SK-N-SH (cell line): Measurements from ENCODE around the gene ABCB10. TPM values are rescaled to one million over a fixed set of nuclear protein-coding genes. Genes with fewer than 3 reads are reported as not detected.

ENCODE experiments used
- CTCF ChIA-PET: fragments of 300-600, 350-600 bp; formaldehyde crosslinking; extraction: SDS; loops from one replicate; lab custom pipeline; 2021; lab: Yijun Ruan, JAX
- POLR2A ChIA-PET: fragments of 350-600 bp; sonication (Branson Sonifier 250); formaldehyde crosslinking; extraction: SDS; loops from one replicate; lab custom pipeline; 2020; ENCODE audit warnings: antibody characterized with exemption, inconsistent platforms; lab: Yijun Ruan, JAX
- DNase-seq: peaks from one replicate; pipeline ENCODE4 v3.0.0; 2012
- H2AFZ ChIP-seq: fragments of 200-600 bp; sonication (generic); 2 replicates; pipeline ENCODE4 v1.8.1; 2016; ENCODE audit warnings: antibody characterized with exemption, mild to moderate bottlenecking, low read depth
- H3F3A ChIP-seq: fragments of 200-600 bp; sonication (generic); replicated peaks from 2 replicates; pipeline ENCODE3; 2016; ENCODE audit warnings: antibody characterized with exemption, mild to moderate bottlenecking; ENCODE audit not compliant: insufficient read depth
- H3K27ac ChIP-seq, 2 experiments: fragments of 200-500 bp in 1 of 2; fragments of 200-600 bp in 1 of 2; sonication (Bioruptor generic) in 1 of 2; sonication (generic), shearing (Covaris generic) in 1 of 2; 2 replicates each; pipeline versions ENCODE4 v1.5.1 to v1.6.1; 2014 to 2016; ENCODE audit warnings: low read depth in 2 of 2, inconsistent platforms in 1 of 2, low read length in 1 of 2, mild to moderate bottlenecking in 1 of 2, mixed read lengths in 1 of 2
- H3K27me3 ChIP-seq: fragments of 200-600 bp; sonication (generic), shearing (Covaris generic); 2 replicates; pipeline ENCODE4 v1.6.1; 2016; ENCODE audit warnings: mixed run types; ENCODE audit not compliant: insufficient read depth
- H3K36me3 ChIP-seq, 2 experiments: fragments of 200-500 bp in 1 of 2; fragments of 200-600 bp in 1 of 2; sonication (Bioruptor generic) in 1 of 2; sonication (generic) in 1 of 2; replicated peaks in 1 of 2; 2 replicates each; pipeline versions ENCODE3 to v1.5.1; 2014 to 2016; ENCODE audit warnings: low read length in 1 of 2, mild to moderate bottlenecking in 1 of 2; ENCODE audit not compliant: insufficient read depth in 2 of 2, control insufficient read depth in 1 of 2
- H3K4me1 ChIP-seq, 2 experiments: fragments of 200-500 bp in 1 of 2; fragments of 200-600 bp in 1 of 2; sonication (Bioruptor generic) in 1 of 2; sonication (generic), shearing (Covaris generic) in 1 of 2; 2 replicates each; pipeline versions ENCODE4 v1.5.1 to v1.6.1; 2014 to 2016; ENCODE audit warnings: low read depth in 1 of 2, low read length in 1 of 2, mixed run types in 1 of 2; ENCODE audit not compliant: insufficient read depth in 2 of 2, control insufficient read depth in 1 of 2
- H3K4me2 ChIP-seq: fragments of 200-600 bp; sonication (generic), shearing (Covaris generic); 2 replicates; pipeline ENCODE4 v1.6.1; 2017; ENCODE audit warnings: mixed run types
- H3K4me3 ChIP-seq, 2 experiments: fragments of 200-500 bp in 1 of 2; fragments of 200-600 bp in 1 of 2; sonication (Bioruptor generic) in 1 of 2; sonication (generic), shearing (Covaris generic) in 1 of 2; 2 replicates each; pipeline versions ENCODE4 v1.5.1 to v1.8.1; 2014 to 2016; ENCODE audit warnings: low read depth in 2 of 2, inconsistent platforms in 1 of 2, low read length in 1 of 2, mild to moderate bottlenecking in 1 of 2, mixed read lengths in 1 of 2, moderate library complexity in 1 of 2
- H3K79me2 ChIP-seq: fragments of 200-600 bp; sonication (generic); 2 replicates; pipeline ENCODE4 v1.8.1; 2017; ENCODE audit warnings: mild to moderate bottlenecking; ENCODE audit not compliant: insufficient read depth
- H3K9ac ChIP-seq: fragments of 200-600 bp; sonication (generic); 2 replicates; pipeline ENCODE4 v1.6.1; 2017; ENCODE audit warnings: mixed run types
- H3K9me2 ChIP-seq: fragments of 200-600 bp; sonication (generic); 2 replicates; pipeline ENCODE4 v1.6.1; 2017; ENCODE audit warnings: mixed run types
- H3K9me3 ChIP-seq: fragments of 200-600 bp; sonication (generic); 2 replicates; pipeline ENCODE4 v1.6.1; 2017; ENCODE audit warnings: mixed run types, mild to moderate bottlenecking, moderate library complexity
- H4K20me1 ChIP-seq: fragments of 200-600 bp; sonication (generic); 2 replicates; pipeline ENCODE4 v1.6.1; 2017; ENCODE audit warnings: mild to moderate bottlenecking, mixed run types; ENCODE audit not compliant: insufficient read depth
- CHD2 ChIP-seq: fragments of 150-350 bp; IDR thresholded peaks from 2 replicates; pipeline ENCODE4 v1.6.1; 2018; ENCODE audit warnings: low read length; ENCODE audit not compliant: partially characterized antibody
- ELF1 ChIP-seq: IDR thresholded peaks from 2 replicates; pipeline ENCODE4 v1.4.0; 2012
- EP300 ChIP-seq, 2 experiments: IDR thresholded peaks; 2 replicates each; pipeline versions ENCODE4 v1.4.0 to v1.6.1; 2012; ENCODE audit warnings: borderline replicate concordance in 1 of 2, low read depth in 1 of 2, low read length in 1 of 2
- EZH2phosphoT487 ChIP-seq: fragments of 200-600 bp; sonication (generic); IDR thresholded peaks from 2 replicates; pipeline ENCODE4 v1.6.1; 2017; ENCODE audit warnings: low read depth, mixed run types, mild to moderate bottlenecking, antibody characterized with exemption, moderate library complexity, borderline replicate concordance
- FOSL2 ChIP-seq: IDR thresholded peaks from 2 replicates; pipeline ENCODE4 v1.4.0; 2012; ENCODE audit warnings: low read depth, mild to moderate bottlenecking, moderate library complexity, borderline replicate concordance
- FOXJ3 ChIP-seq: sonication (generic); formaldehyde crosslinking; IDR thresholded peaks from 2 replicates; pipeline ENCODE4 v1.5.1; 2020; ENCODE audit warnings: mild to moderate bottlenecking, missing genetic modification reagents
- FOXM1 ChIP-seq: IDR thresholded peaks from 2 replicates; pipeline ENCODE4 v1.4.0; 2012; ENCODE audit warnings: low read depth, mild to moderate bottlenecking
- GABPA ChIP-seq: IDR thresholded peaks from 2 replicates; pipeline ENCODE4 v1.4.0; 2012; ENCODE audit warnings: low read depth, mild to moderate bottlenecking
- GATA2 ChIP-seq: sonication (generic); formaldehyde crosslinking; IDR thresholded peaks from 2 replicates; pipeline ENCODE4 v1.5.0; 2020; ENCODE audit warnings: mild to moderate bottlenecking, missing genetic modification reagents
- JUND ChIP-seq: IDR thresholded peaks from 2 replicates; pipeline ENCODE4 v1.4.0; 2012
- MEF2A ChIP-seq: IDR thresholded peaks from 2 replicates; pipeline ENCODE4 v1.4.0; 2012; ENCODE audit warnings: low read depth, borderline replicate concordance
- MXI1 ChIP-seq: IDR thresholded peaks from 2 replicates; pipeline ENCODE4 v1.6.1; 2012; ENCODE audit warnings: mild to moderate bottlenecking, low read depth, low read length, improper control_type of control experiment
- NFIC ChIP-seq: IDR thresholded peaks from 2 replicates; pipeline ENCODE4 v1.4.0; 2012; ENCODE audit warnings: borderline replicate concordance
- NRF1 ChIP-seq: IDR thresholded peaks from 2 replicates; pipeline ENCODE4 v1.6.1; 2012; ENCODE audit warnings: low read depth, mild to moderate bottlenecking, low read length
- RAD21 ChIP-seq: IDR thresholded peaks from 2 replicates; pipeline ENCODE4 v1.6.1; 2012; ENCODE audit warnings: mild to moderate bottlenecking, low read length
- REST ChIP-seq: IDR thresholded peaks from 2 replicates; pipeline ENCODE4 v1.6.1; 2012; ENCODE audit warnings: mild to moderate bottlenecking, low read depth, low read length, moderate library complexity
- RFX5 ChIP-seq: IDR thresholded peaks from 2 replicates; pipeline ENCODE4 v1.6.1; 2012; ENCODE audit warnings: mild to moderate bottlenecking, improper control_type of control experiment, low read length
- RXRA ChIP-seq: IDR thresholded peaks from 2 replicates; pipeline ENCODE4 v1.4.0; 2012; ENCODE audit warnings: low read depth, mild to moderate bottlenecking, borderline replicate concordance
- SIN3A ChIP-seq: IDR thresholded peaks from 2 replicates; pipeline ENCODE4 v1.6.1; 2012; ENCODE audit warnings: low read depth, mild to moderate bottlenecking, low read length, moderate library complexity, borderline replicate concordance
- TAF1 ChIP-seq: IDR thresholded peaks from 2 replicates; pipeline ENCODE4 v1.6.1; 2012; ENCODE audit warnings: low read depth, mild to moderate bottlenecking, low read length, moderate library complexity, borderline replicate concordance
- TCF12 ChIP-seq: IDR thresholded peaks from 2 replicates; pipeline ENCODE4 v1.4.0; 2012
- TEAD4 ChIP-seq: IDR thresholded peaks from 2 replicates; pipeline ENCODE4 v1.4.0; 2012; ENCODE audit warnings: mild to moderate bottlenecking, borderline replicate concordance; ENCODE audit not compliant: insufficient read depth
- USF1 ChIP-seq: IDR thresholded peaks from 2 replicates; pipeline ENCODE4 v1.4.0; 2012; ENCODE audit warnings: low read depth, borderline replicate concordance
- USF2 ChIP-seq: fragments of 150-350 bp; IDR thresholded peaks from 2 replicates; pipeline ENCODE4 v1.6.1; 2017; ENCODE audit warnings: antibody characterized with exemption, low read length, low read depth, borderline replicate concordance
- YY1 ChIP-seq: IDR thresholded peaks from 2 replicates; pipeline ENCODE4 v1.4.0; 2012; ENCODE audit warnings: low read depth, mild to moderate bottlenecking
- WGBS: methylation state at CpG from one replicate; pipeline ENCODE4 v1.1.6; 2017; ENCODE audit warnings: low lambda C conversion rate; 5-methylcytosine and 5-hydroxymethylcytosine counted together
- polyA plus RNA-seq, 3 experiments: library from polyadenylated mRNA; depleted of rRNA; stranded (reverse); fragments of >200 nt; gene quantifications; 2 replicates each; pipeline ENCODE4 v1.2.3, GENCODE V29; 2012

The ABCB10 gene
- polyA plus RNA-seq, 1 of the 3 experiments (the other 2 are of a cell fraction) = 5.7 TPM

GRCh38 chr1:229574679-229575442 is 16.4 kb upstream of the ABCB10 start:
- H3K36me3 ChIP-seq = no peaks in the 10 kb centered on the region
- no peak overlapping the region for H3K4me3 ChIP-seq
- no peak overlapping the region for H3K9ac ChIP-seq
- no peak overlapping the region for H3K27ac ChIP-seq
- H3K4me1 ChIP-seq = peaks cover 0 to 8% of the 10 kb centered on the region in 2 experiments; a peak in 1 of 4 replicates
- H2AFZ ChIP-seq = no peak overlapping the region
- CTCF ChIA-PET = interaction anchor here (0.9 kb wide), 1 partner anchor 16 kb away, joined by 4 read pairs; the partner anchor contains the start of gene ABCB10
- no peak overlapping the region for H3K4me2 ChIP-seq
- H3K27me3 ChIP-seq = no peaks in the 10 kb centered on the region
- H3K79me2 ChIP-seq = no peaks in the 10 kb centered on the region
- TF ChIP-seq USF1 = no peak
- no peak for TF ChIP-seq NFIC
- no peak for TF ChIP-seq TAF1
- no peak for TF ChIP-seq RAD21
- TF ChIP-seq TEAD4 = no peak
- TF ChIP-seq RFX5 = no peak
- no peak for TF ChIP-seq MEF2A
- TF ChIP-seq USF2 = no peak
- no peak for TF ChIP-seq RXRA
- no peak for TF ChIP-seq YY1
- no peak for TF ChIP-seq NRF1
- no peak for TF ChIP-seq JUND
- TF ChIP-seq, all 33 proteins: peak for 0
- no peak for DNase-seq
- H3K9me2 ChIP-seq = no peaks in the 10 kb centered on the region
- no peaks in the 10 kb centered on the region for H3F3A ChIP-seq
- H3K9me3 ChIP-seq = no peaks in the 10 kb centered on the region
- no peaks in the 10 kb centered on the region for H4K20me1 ChIP-seq
- WGBS = 73% methylated on average over 6 of the region's 6 CpGs
- POLR2A ChIA-PET = no interaction called here

- ChIA-PET POLR2A (no interaction called here), CTCF (no interaction called here)
- H3K9me3 ChIP-seq = no peaks in the 10 kb centered on the region
- H3K9me2 ChIP-seq = no peaks in the 10 kb centered on the region
- no peak overlapping the region for H3K27ac ChIP-seq
- no peak overlapping the region for H2AFZ ChIP-seq
- no peaks in the 10 kb centered on the region for H4K20me1 ChIP-seq
- TF ChIP-seq EP300 (IDR thresholded peaks at IDR 0.05; ENCODE audit: borderline replicate concordance in 1 of 2, low read depth in 1 of 2, low read length in 1 of 2) (no peak), ELF1 (no peak), GABPA (no peak), SIN3A (no peak), TCF12 (no peak), MXI1 (no peak), NRF1 (no peak), RAD21 (no peak), GATA2 (CRISPR knock-in tag) (no peak), EZH2phosphoT487 (no peak), FOXJ3 (CRISPR knock-in tag) (no peak), CHD2 (no peak), FOXM1 (no peak), FOSL2 (no peak), MEF2A (no peak), REST (no peak)
- no peak overlapping the region for H3K4me2 ChIP-seq
- no peaks in the 10 kb centered on the region for H3K36me3 ChIP-seq
- no peak overlapping the region for H3K4me3 ChIP-seq
- no peaks in the 10 kb centered on the region for H3F3A ChIP-seq
- H3K9ac ChIP-seq = no peak overlapping the region
- no peaks in the 10 kb centered on the region for H3K27me3 ChIP-seq
- no peaks in the 10 kb centered on the region for H3K4me1 ChIP-seq
- no peak for DNase-seq
- 88% methylated on average over 2 of the region's 2 CpGs for WGBS
- H3K79me2 ChIP-seq = no peaks in the 10 kb centered on the region
Measured at GRCh38 chr1:229572286-229572685, 13.8 kb upstream of the ABCB10 start.
